Measurements from ENCODE around the gene ATP8B3.

Gene ATP8B3

DNA sequence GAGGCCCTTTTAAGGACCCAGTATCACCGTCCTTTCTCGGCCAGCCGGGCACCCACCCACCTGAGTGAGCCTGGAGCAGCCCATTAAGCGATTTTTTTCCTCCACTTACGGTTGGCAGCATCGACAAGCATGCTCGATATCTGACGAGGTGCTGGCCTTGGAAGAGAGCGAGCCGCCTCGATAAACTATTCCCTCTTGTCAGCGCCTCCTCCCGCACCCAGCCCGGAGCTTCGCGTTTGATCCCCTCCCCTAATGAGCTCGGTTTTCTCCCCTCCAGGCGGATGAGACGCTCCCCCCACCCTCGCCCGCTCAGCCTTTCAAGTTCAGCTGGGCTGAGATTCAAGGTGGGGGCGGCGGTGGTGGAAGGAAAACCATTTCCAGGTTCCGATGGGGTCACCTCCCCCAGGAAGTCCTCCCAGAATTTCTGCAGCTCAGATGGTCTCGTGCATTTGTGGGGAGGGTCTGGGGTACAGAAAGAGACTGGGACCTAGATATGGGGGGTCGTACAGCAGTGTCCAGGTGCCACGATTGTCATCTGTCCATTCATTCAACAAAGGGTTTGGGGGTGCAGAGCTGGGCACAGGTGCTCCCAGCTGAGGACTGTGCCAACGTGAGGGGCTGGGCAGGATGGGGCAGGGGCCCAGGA, 77.6 kb downstream of the ATP8B3 start:
- DNase-seq (ENCODE audit: low read depth in 1 of 2, low spot score in 1 of 2), result no peak
- in situ Hi-C loops (cut with HindIII; ENCODE audit: low pct_unique_long_range_greater_than_20kb, low sequenced_read_pairs), result no loop called here

More for the DNA sequence above, 77.6 kb downstream of the ATP8B3 start:
- no peak for TF ChIP-seq JUND (IDR thresholded peaks at IDR 0.05; ENCODE audit: low read depth)

Data from T47D (cell line).